M059J (cell line): ENCODE data around the gene BBIP1. TPM values are rescaled to one million over a fixed set of nuclear protein-coding genes. Genes with fewer than 3 reads are reported as not detected.
"Not testable (repeated sequence)": the region's sequence is repeated elsewhere in the genome, so short reads cannot be mapped to it uniquely, and the experiment has no call there.

Experiments used
- DNase-seq: peaks from one replicate; pipeline ENCODE4 v3.0.0-alpha.2; 2012; ENCODE audit warnings: low read depth
- total RNA-seq: library from RNA; depleted of rRNA; stranded (reverse); fragments of >200 nt; shearing (Covaris generic); gene quantifications from 2 replicates; pipeline ENCODE4 v1.2.3, GENCODE V29; 2014

BBIP1 gene
- total RNA-seq, 1 experiment from 2014 or later, result 32.1 TPM

DNA sequence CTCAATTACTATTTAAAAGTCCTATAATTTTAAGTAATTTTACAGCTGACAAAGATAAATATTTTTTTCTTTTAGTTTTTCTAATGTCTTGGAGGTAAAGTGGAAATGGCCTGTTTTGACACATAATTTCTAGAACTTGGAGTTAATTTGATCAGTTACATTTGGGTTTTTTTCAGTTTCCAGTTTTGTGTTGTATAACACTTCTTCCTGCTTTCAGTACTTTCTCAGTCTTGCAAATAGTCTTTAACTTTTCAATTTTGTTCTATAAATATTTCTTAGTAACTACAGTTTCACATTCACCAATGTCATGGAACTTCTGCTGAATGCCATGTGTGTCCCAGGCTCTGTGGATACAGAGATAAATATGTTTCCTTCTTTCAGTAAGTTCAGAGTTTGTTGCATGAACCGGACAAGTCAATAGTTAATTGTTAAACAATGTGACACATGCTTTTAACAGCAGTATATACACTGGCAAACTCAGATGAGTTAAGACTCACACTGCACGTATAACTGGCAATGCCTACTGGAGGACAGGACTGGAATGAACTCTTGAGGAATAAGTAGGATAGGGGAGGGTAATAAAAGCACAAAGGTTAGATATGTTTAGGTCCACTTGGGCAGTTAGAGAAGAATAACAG is 5.0 kb upstream of the BBIP1 start:
- DNase-seq, result no peak

DNA sequence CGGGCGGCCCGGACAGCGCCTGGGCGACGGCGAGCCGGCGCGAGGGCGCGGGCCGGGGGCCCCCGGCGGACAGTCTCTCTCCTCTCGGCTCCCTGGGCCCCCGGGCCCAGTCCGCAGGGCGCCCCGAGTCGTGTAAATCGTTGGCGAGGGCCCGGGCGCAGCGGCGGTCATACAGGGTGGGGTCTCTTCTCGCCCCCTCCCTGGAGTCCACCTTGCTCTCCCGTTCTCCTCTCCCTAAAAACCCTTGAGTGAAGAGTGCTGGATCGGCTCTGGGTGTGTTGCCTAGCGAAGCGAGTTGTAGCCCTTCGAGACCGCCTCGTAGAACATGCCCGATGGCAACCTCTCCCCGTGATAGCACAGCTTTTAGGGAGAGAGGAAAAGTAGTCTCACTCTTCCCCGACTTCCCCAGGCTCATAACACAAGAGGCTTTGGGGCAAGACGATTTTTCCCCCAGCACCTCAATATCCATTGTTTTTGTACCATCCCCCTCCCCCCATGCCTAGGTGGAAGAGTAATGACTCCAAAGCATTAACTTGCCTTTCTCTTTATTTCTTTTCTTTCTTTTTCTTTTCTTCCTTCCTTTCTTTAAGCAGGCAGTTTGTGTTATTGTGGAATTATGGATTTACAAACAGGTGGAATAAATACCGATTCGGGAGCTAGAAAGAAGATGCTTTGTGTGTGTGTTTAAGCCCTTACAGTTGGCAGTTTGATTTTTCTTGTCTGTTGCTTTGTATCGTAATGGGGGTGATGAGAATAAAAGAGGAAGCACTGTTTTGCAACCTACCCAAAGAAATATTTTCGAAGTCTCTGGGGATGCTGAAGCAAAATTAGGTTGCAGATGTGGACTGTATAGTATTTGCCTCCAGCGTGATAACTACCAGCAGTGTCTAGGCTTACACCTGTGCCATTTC is 1.2 kb upstream of the BBIP1 start:
- peak; percentile 51 for DNase-seq

- no peak for DNase-seq
These were observed 460 bp upstream of the BBIP1 start, which contains the start of gene SHOC2 for GRCh38 chr10:110919349-110919931. Gene SHOC2, plus strand, starts transcription at chr10:110919604. Its CDS starts 44,755 bp downstream, at chr10:110964359.

GRCh38 chr10:110918269-110918642 is 724 bp downstream of the BBIP1 start:
- peak; percentile 95 for DNase-seq

DNA sequence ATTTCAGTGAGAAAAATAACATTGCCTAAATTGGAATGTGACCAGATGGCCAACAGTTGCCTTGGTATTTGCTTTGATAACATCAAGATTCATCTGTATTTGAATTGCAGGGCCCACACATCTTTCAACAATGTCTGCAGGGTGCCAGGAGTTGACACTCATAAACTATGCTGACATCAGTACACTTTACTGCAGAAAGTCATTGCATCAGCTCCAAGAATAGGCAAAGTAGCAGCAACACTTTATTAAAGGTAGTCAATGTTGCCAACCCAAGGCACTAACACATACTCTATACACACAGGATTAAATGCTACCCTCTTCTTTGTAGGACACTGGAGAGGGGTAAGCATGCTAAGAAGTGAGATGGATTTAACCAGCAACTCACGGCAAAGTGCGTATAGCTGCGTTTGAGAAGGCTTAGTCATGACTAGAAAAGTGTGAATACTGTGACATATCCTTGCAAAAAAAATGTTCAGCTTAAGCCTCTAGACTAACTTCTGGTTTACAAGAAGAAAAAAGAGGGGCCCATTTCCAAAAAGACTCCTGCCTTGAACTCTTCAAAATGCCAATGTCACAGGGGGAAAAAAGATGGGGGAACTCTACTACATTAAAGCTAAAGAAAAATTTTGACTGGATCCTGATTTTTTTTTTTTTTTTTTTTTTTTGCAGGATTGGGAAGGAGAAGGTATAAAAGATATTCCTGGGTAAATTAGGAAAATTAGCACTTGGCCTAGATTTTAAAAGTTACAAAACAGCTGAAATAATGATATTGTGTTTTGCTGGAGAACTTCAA is 2.2 kb downstream of the BBIP1 start:
- peak; percentile 67 for DNase-seq

- DNase-seq, result not testable (repeated sequence)
These were observed 3.4 kb downstream of the BBIP1 start for GRCh38 chr10:110915600-110915999.

DNA sequence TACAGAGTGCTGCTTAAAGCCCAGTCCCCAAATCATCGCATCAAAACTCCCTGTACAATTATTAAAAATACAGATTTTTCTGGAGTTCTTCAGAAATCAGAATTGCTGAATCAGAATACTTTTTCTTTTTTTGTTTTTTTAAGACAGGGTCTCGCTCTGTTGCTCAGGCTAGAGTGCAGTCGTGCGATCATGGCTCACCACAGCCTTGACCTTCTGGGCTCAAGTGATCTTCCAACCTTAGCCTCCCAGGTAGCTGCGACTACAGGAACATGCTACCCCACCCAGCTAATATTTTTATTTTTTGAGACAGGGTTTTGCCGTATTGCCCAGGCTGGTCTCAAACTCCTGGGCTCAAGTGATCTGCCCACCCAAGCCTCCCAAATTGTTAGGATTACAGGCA is 3.9 kb downstream of the BBIP1 start:
- no peak for DNase-seq

- DNase-seq, result no peak
These were observed 4.5 kb downstream of the BBIP1 start for GRCh38 chr10:110914431-110914830.

DNA sequence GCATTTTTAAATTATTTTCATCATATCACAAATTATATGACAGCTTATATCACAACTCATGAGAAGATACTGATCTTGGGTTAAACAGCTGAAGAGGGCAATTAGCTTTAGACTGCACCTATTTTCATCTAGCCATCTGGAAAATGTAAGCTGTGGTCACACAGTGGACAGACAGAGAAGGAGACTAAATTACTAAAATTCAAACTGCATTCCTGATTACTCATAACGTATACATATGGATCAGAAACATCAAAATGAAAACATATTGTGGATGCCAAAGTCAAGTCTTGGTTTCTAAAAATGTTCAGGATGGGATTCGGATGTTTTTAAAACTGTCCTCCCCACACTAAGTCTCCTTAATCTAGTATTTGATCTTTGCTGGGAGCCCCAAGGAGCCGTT is 6.6 kb downstream of the BBIP1 start:
- peak; percentile 26 for DNase-seq

DNA sequence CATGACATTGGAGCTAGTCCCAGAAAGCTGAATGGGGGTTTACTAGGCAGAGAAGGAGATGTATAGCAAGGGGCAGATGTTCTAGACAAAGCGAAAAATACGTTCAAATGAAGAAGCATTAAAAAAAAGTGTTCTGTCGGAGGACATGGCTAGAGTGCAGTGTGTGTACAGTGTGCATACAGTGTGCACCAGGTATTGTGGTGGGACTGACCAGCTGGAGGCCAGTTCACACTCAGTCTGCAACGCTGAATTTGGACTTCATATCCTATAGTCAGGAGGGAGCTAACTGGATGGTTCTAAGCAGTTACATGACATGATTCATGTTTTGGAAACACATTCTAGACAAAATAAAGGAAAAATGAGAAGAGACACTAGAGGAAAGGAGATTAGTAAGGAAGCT is 8.8 kb downstream of the BBIP1 start:
- DNase-seq, result no peak

- no peak for DNase-seq
These were observed 15.4 kb downstream of the BBIP1 start for GRCh38 chr10:110903280-110904278.

DNA sequence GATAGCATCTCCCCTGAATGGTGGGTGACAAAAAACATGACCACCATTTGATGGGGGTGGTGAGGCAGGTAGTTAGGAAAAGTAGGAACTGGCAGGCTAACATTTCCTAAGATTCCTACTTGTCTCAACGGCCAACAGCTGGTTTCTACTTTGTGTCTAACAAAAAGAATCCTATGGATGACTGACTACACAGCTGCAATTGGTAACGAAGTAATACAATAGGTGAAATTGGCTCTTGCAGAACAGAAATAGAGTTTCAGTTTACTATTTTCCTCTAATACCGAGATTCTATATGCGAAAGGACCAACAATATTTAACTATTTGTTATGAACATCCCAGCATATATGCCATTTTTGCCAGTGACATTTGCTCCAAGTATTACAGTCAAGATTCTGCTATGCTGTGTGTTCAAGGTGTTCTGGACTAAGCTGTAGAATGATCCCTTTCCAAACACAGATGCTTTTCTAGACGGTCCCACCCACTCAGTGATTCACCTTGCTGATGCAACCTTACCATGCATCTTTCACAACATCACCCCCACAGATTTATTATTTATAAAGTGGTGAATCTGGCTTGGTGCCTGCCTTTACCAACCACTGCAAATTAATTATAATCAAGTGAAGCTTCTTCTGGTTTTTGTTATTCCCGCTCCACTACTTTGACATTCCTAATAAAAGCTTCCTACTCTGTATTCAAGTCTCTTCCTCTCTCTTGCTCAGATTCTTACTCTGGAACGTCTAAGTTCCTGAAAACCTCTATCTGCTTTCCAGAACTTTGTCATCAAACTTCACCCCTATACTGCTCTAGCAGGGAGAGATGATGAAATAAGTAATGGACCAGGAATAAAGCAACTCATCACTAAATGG is 16.8 kb downstream of the BBIP1 start:
- DNase-seq, result peak; percentile 44

DNA sequence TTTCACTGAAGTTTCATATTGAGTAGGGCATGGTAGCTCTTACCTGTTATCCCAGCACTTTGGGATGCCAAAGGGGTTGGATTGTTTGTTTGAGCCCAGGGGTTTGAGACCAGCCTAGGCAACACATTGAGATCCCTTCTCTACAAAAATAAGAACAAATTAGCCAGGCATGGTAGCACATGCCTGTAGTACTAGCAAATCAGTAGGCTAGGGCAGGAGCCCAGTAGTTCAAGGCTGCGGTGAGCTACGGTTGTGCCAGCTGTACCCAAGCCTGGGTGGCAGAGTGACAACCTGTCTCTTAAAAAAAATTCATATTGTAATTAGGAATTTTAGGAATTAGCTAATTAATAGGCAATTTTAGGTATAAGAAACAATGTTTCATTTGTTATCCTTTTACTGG is 18.0 kb downstream of the BBIP1 start:
- no peak for DNase-seq

GRCh38 chr10:110898391-110898790 is 20.6 kb downstream of the BBIP1 start:
- DNase-seq, result no peak

GRCh38 chr10:110897184-110897583 is 21.8 kb downstream of the BBIP1 start:
- no peak for DNase-seq

DNA sequence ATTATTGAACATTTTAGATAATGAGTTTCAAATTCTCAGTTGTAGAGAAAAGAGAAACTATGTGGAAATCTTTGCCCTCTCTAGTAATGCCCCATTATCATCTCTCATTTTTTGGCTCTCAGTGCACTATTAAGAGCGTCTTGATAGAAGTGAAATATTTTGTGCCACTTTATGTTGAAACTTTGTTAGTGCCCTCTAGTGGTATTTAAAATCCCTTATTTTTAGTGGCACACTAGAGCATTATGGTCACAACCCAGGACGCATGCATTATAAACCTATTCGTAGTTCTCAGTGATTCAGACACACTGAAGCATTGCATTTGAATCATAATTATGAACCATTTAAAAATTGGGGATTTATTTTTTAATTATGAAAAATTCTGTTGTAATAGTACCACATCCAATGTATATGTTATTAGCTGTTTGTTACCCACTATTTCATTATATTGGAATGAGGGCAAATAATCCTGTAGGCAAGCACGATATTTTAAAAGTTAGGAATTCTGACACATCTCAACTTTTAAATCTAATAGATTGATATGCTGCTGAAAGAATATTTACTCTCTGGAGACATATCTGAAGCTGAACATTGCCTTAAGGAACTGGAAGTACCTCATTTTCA is 25.3 kb downstream of the BBIP1 start:
- peak; percentile 38 for DNase-seq

DNA sequence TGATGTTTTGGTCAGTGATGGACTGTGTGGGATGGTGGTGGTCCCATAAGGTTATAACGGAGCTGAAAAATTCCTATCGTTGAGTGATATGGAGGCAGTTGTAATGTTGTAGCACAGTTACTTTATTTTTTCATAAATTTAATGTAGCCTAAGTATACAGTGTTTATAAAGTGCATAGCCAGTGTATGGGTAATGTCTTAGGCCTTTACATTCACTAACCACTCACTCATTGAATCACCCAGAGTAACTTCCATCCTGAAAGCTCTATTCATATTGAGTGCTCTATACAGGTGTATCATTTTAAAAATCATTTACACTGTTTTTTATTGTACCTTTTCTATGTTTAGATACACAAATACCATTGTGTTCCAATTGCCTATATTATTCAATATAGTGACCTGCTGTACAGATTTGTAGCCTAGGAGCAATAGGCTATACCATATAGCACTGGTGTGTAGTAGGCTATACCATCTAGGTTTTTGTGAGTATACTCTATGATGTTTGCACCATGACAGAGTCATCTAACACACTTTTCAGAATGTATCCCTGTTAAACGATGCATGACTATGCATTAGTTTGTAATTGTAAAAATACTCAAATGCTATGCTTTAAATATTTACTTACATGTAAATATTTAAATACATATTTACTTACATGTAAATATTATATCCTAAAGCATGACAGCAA is 26.2 kb downstream of the BBIP1 start:
- DNase-seq, result no peak

DNA sequence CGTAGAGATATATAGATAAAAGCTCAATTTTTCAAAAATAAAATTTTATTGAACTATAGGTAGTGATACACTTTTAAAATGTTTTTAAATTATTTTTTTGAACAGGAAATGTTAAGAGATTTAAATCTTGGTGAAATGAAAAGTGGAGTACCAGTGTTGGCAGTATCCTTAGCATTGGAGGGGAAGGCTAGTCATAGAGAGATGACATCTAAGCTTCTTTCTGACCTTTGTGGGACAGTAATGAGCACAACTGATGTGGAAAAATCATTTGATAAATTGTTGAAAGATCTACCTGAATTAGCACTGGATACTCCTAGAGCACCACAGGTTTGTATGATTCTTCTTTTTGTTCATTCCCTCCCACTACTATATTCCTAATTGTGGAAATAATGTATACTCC is 31.4 kb downstream of the BBIP1 start:
- DNase-seq, result no peak
